ENCODE data around the gene ABCC11. TPM values are rescaled to one million over a fixed set of nuclear protein-coding genes. Genes with fewer than 3 reads are reported as not detected.

Gene ABCC11
- total RNA-seq, 1 donor, result 0.43 TPM

GRCh38 chr16:48150707-48151106, 96.6 kb downstream of the ABCC11 start:
- no peak for TF ChIP-seq CTCF (IDR thresholded peaks at IDR 0.05; ENCODE audit: insufficient read depth, low read depth, low read length)
- DNase-seq (ENCODE audit: low read depth), result no peak
- H3K4me3 ChIP-seq (ENCODE audit: low read depth, low read length), result no peak overlapping the region

- DNase-seq (ENCODE audit: low read depth), result no peak
- no peak for TF ChIP-seq CTCF (IDR thresholded peaks at IDR 0.05; ENCODE audit: insufficient read depth, low read depth, low read length)
- H3K4me3 ChIP-seq (ENCODE audit: low read depth, low read length), result no peak overlapping the region
Observed at GRCh38 chr16:48146710-48147109, 100.6 kb downstream of the ABCC11 start.

- TF ChIP-seq CTCF (IDR thresholded peaks at IDR 0.05; ENCODE audit: insufficient read depth, low read depth, low read length), result no peak
- no peak overlapping the region for H3K4me3 ChIP-seq (ENCODE audit: low read depth, low read length)
- no peak for DNase-seq (ENCODE audit: low read depth)
Observed at GRCh38 chr16:48146131-48146530, 101.2 kb downstream of the ABCC11 start.

DNA sequence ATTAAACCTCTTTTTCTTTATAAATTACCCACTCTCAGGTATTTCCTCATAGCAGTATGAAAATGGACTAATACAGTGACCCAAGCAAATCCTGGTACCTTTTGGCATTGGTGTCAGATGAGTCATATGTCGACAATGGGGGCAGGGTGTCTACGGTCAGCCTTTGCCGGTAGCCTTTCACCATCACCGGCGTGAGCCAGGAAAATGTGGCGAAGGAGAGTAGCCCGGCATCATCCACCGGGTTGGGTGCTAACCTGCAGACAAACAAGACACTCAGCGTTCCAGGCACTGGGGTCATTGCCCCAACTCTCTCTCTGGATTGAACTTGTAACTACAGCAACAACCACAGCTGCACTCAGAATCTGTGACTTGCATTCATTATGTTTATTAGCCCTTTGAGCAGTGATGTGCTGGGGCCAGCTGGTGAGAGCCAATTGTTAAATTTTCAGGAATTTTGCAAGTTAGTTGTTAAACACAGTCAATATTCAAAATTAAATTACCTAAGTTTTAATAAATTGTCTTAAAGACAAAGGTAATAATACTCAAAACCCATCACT, 103.4 kb downstream of the ABCC11 start:
- no peak for DNase-seq (ENCODE audit: low read depth)
- no peak overlapping the region for H3K4me3 ChIP-seq (ENCODE audit: low read depth, low read length)
- no peak for TF ChIP-seq CTCF (IDR thresholded peaks at IDR 0.05; ENCODE audit: insufficient read depth, low read depth, low read length)

GRCh38 chr16:48140821-48141220, 106.5 kb downstream of the ABCC11 start:
- DNase-seq (ENCODE audit: low read depth), result no peak
- no peak overlapping the region for H3K4me3 ChIP-seq (ENCODE audit: low read depth, low read length)
- TF ChIP-seq CTCF (IDR thresholded peaks at IDR 0.05; ENCODE audit: insufficient read depth, low read depth, low read length), result no peak

GRCh38 chr16:48139517-48139916, 107.8 kb downstream of the ABCC11 start:
- DNase-seq (ENCODE audit: low read depth), result no peak
- no peak overlapping the region for H3K4me3 ChIP-seq (ENCODE audit: low read depth, low read length)
- no peak for TF ChIP-seq CTCF (IDR thresholded peaks at IDR 0.05; ENCODE audit: insufficient read depth, low read depth, low read length)

DNA sequence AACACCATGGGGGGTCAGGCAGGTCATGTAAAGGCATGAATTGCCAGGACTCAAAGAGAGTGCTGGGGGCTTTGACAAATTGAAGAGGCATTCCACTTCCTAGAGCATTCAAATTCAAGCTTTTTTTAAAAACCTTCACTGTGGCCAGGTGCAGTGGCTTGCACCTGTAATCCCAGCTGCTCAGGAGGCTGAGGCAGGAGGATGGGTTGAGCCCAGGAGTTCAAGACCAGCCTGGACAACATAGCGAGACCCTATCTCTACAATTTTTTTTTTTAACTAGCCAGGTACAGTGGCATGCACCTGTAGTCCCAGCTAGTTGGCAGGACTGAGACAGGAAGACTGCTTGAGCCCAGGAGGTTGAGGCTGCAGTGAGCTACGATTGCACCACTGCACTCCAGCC, 108.8 kb downstream of the ABCC11 start:
- no peak overlapping the region for H3K4me3 ChIP-seq (ENCODE audit: low read depth, low read length)
- DNase-seq (ENCODE audit: low read depth), result no peak
- TF ChIP-seq CTCF (IDR thresholded peaks at IDR 0.05; ENCODE audit: insufficient read depth, low read depth, low read length), result no peak

Measured in fibroblast of villous mesenchyme (primary cell).